Psoas muscle (tissue), 8 donors: ENCODE results near the gene STK39. TPM values are rescaled to one million over a fixed set of nuclear protein-coding genes. Genes with fewer than 3 reads are reported as not detected.

ENCODE experiments used
- ATAC-seq, 4 donors: fragments of 200-7000 bp; cut with Tn5 transposase; one replicate each; pipeline ENCODE4 v1.9.1; 2020; ENCODE audit warnings: moderate library complexity in 3 of 4, mild to moderate bottlenecking in 2 of 4
- DNase-seq, 2 donors: peaks; one replicate each; pipeline ENCODE4 v3.0.0-alpha.2; 2020
- H3K27ac ChIP-seq: fragments of 200-600 bp; one replicate; pipeline ENCODE4 v1.8.0; 2022
- H3K27me3 ChIP-seq, 3 donors: fragments of 200-600 bp in 1 of 3; one replicate each; pipeline versions ENCODE4 v1.6.1 to v1.8.0; 2013 to 2022; ENCODE audit warnings: low read length in 2 of 3, mild to moderate bottlenecking in 2 of 3, moderate library complexity in 1 of 3; ENCODE audit not compliant: insufficient read depth in 3 of 3
- H3K36me3 ChIP-seq, 2 donors: fragments of 200-600 bp in 1 of 2; one replicate each; pipeline versions ENCODE4 v1.6.1 to v1.8.0; 2013 to 2022; ENCODE audit warnings: low read depth in 1 of 2, mild to moderate bottlenecking in 1 of 2, moderate library complexity in 1 of 2; ENCODE audit not compliant: insufficient read depth in 1 of 2
- H3K4me1 ChIP-seq: fragments of 200-600 bp; one replicate; pipeline ENCODE4 v1.8.0; 2022
- H3K4me3 ChIP-seq: fragments of 200-600 bp; one replicate; pipeline ENCODE4 v1.8.0; 2022; ENCODE audit warnings: mild to moderate bottlenecking
- H3K9me3 ChIP-seq: fragments of 200-600 bp; one replicate; pipeline ENCODE4 v1.8.0; 2022
- WGBS, 3 donors: extraction: QIAGEN DNeasy Blood & Tissue Kit; methylation state at CpG; one replicate each; pipeline versions ENCODE4 v1.1.6 to v1.1.7; 2013; 5-methylcytosine and 5-hydroxymethylcytosine counted together
- intact Hi-C, 2 donors: fragments of 100-400 bp; cut with DNase I; formaldehyde crosslinking; loops; one replicate each; pipeline versions ENCODE4 v1.11.0 to v1.14.2; 2022
- polyA plus RNA-seq, 3 donors: library from polyadenylated mRNA; stranded (reverse); fragments of 200-250 nt; gene quantifications; one replicate each; pipeline ENCODE4 v1.2.3, GENCODE V29; 2013
- total RNA-seq, 4 donors: library from RNA; stranded (reverse); fragmentation: NEBNext Ultra II Directional in 2 of 4; extraction: Animal tissue kit (Norgen Biotek cat#: 25700) in 2 of 4; gene quantifications; one replicate each; pipeline versions ENCODE4 v1.2.1 to v1.2.4, GENCODE V29; 2021 to 2023
- TF ChIP-seq, protein P1 (sequence below): fragments of 200-600 bp; IDR thresholded peaks from one replicate; pipeline ENCODE4 v1.8.0; 2022; ENCODE audit warnings: antibody characterized with exemption
- donor health status: healthy with polysubstance abuse.
- donor health status: DM: no; HTN: no; CAD: no; lungs with moderate emphysema.
- donor health status: Bipolar disorder and iron deficiency.
- donor health status: healthy.
- donor health status: DM: yes; HTN: yes; CAD: no.
- donor health status: DM: no; HTN: no; CAD: no.
- donor health status: DM: no; HTN: no; CAD: no.
- donor health status: DM: yes; HTN: yes; CAD: no.

Gene STK39
- total and polyA plus RNA-seq, 7 donors = 2.3 to 10.0 (median 4.9) TPM

- TF ChIP-seq, protein P1, sequence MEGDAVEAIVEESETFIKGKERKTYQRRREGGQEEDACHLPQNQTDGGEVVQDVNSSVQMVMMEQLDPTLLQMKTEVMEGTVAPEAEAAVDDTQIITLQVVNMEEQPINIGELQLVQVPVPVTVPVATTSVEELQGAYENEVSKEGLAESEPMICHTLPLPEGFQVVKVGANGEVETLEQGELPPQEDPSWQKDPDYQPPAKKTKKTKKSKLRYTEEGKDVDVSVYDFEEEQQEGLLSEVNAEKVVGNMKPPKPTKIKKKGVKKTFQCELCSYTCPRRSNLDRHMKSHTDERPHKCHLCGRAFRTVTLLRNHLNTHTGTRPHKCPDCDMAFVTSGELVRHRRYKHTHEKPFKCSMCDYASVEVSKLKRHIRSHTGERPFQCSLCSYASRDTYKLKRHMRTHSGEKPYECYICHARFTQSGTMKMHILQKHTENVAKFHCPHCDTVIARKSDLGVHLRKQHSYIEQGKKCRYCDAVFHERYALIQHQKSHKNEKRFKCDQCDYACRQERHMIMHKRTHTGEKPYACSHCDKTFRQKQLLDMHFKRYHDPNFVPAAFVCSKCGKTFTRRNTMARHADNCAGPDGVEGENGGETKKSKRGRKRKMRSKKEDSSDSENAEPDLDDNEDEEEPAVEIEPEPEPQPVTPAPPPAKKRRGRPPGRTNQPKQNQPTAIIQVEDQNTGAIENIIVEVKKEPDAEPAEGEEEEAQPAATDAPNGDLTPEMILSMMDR = no peak
- H3K27me3 ChIP-seq = no peaks in the 10 kb centered on the region
- no peaks in the 10 kb centered on the region for H3K9me3 ChIP-seq
- H3K27ac ChIP-seq = no peak overlapping the region
- DNase-seq = no peak
- no peak overlapping the region for H3K4me3 ChIP-seq
- WGBS, 3 donors = 68 to 72% (median 68%) methylated on average over 3 of the region's 3 CpGs
- no peaks in the 10 kb centered on the region for H3K36me3 ChIP-seq
- no peak for ATAC-seq
- intact Hi-C loops = no loop called here
- H3K4me1 ChIP-seq = no peaks in the 10 kb centered on the region
Observed at GRCh38 chr2:168254158-168254935, 7.0 kb upstream of the STK39 start.

DNA sequence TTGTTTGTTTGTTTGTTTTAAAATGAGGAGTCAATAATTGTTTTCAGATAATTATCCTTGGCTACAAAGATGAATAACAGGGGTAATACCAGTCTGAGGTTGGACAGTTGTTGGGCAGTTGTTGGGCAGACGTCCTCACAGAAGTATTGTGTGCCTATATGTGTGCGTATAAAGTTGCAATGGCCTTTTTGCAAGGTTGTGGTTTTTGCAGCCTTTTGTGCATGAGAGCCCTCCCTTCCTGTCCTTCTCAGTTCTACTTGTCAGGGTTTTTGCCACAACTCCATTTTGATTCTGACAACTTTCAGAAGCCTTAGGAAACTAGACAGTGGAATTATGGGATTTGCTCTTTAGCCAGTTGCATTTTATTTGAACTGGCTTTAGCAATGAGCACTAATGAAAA is 6.0 kb upstream of the STK39 start:
- Histone ChIP-seq H3K27me3 (no peaks in the 10 kb centered on the region), H3K9me3 (no peaks in the 10 kb centered on the region), H3K27ac (no peak overlapping the region), H3K4me1 (no peaks in the 10 kb centered on the region), H3K4me3 (no peak overlapping the region), H3K36me3 (no peaks in the 10 kb centered on the region)
- no peak for DNase-seq
- intact Hi-C loops = no loop called here
- no peak for ATAC-seq
- TF ChIP-seq, protein P1 = no peak
- 81 to 92% (median 89%) methylated on average over 2 of the region's 2 CpGs for WGBS, 3 donors

- H3K4me1 ChIP-seq = no peaks in the 10 kb centered on the region
- intact Hi-C loops = no loop called here
- H3K9me3 ChIP-seq = no peaks in the 10 kb centered on the region
- no peak for ATAC-seq
- no peak for DNase-seq
- H3K4me3 ChIP-seq = no peak overlapping the region
- no peak overlapping the region for H3K27ac ChIP-seq
- no peaks in the 10 kb centered on the region for H3K27me3 ChIP-seq
- no peaks in the 10 kb centered on the region for H3K36me3 ChIP-seq
- TF ChIP-seq, protein P1 = no peak
Observed at GRCh38 chr2:168252976-168253375, 5.6 kb upstream of the STK39 start.

GRCh38 chr2:168246483-168247340 is 683 bp downstream of the STK39 start:
- no peaks in the 10 kb centered on the region for H3K36me3 ChIP-seq
- TF ChIP-seq, protein P1 = peak; percentile 4
- no peaks in the 10 kb centered on the region for H3K4me1 ChIP-seq
- peak; percentile 69 to 85 (median 80) for ATAC-seq
- H3K27ac ChIP-seq = peak overlapping the region; percentile 63
- no peaks in the 10 kb centered on the region for H3K9me3 ChIP-seq
- DNase-seq = peak; percentile 66 to 76
- no peaks in the 10 kb centered on the region for H3K27me3 ChIP-seq
- peak overlapping the region; percentile 82 for H3K4me3 ChIP-seq
- WGBS, 3 donors = 0% methylated on average over 63 to 95 of the region's 95 CpGs
- intact Hi-C loops = no loop called here
